ENCODE measurements around the gene XAGE3. TPM values are rescaled to one million over a fixed set of nuclear protein-coding genes. Genes with fewer than 3 reads are reported as not detected.

Gene XAGE3
- total RNA-seq, 1 experiment from 2014 or later, result not detected

- intact Hi-C loops (cut with micrococcal nuclease; ENCODE audit: unreplicated experiment), result no loop called here
- BruUV-seq (replicated peaks), result no TSS peak
- no peak for TF ChIP-seq CTCF (IDR thresholded peaks at IDR 0.05; ENCODE audit: unreplicated experiment)
- H3K4me3 Mint-ChIP-seq (ENCODE audit: low read depth, unreplicated experiment), result no peak overlapping the region
- no peaks in the 10 kb centered on the region for H3K4me1 Mint-ChIP-seq (ENCODE audit: low read depth, unreplicated experiment)
- H3K27ac Mint-ChIP-seq (ENCODE audit: unreplicated experiment), result no peak overlapping the region
- DNase-seq, result no peak
- H3K9me3 Mint-ChIP-seq (ENCODE audit: low read depth, unreplicated experiment), result no peaks in the 10 kb centered on the region
- H3K36me3 Mint-ChIP-seq (ENCODE audit: insufficient read depth, unreplicated experiment), result no peaks in the 10 kb centered on the region
- CTCF ChIA-PET, result no interaction called here
- no peaks in the 10 kb centered on the region for H3K27me3 Mint-ChIP-seq (ENCODE audit: unreplicated experiment)
These were observed 48.1 kb downstream of the XAGE3 start for GRCh38 chrX:52819788-52820187.

Other genes with a start within 250 kb of the XAGE3 start
- gene SSX7, start 213.2 kb downstream of the XAGE3 start, total RNA-seq (2022), result not detected in 2 replicates
- not detected in 2 replicates for gene SSX2, start 160.9 kb downstream of the XAGE3 start, total RNA-seq (2022)
- gene SSX2B, start 116.8 kb downstream of the XAGE3 start, total RNA-seq (2022), result not detected in 2 replicates
- gene SPANXN5, start 70.7 kb downstream of the XAGE3 start, total RNA-seq (2022), result not detected in 2 replicates
- not detected in 2 replicates for gene XAGE5, start 56.8 kb downstream of the XAGE3 start, total RNA-seq (2022)
- gene FAM156B, start 29.2 kb upstream of the XAGE3 start, total RNA-seq (2022), result 8.4 and 9.3 TPM in 2 replicates
- gene FAM156A, start 90.4 kb upstream of the XAGE3 start, total RNA-seq (2022), result 18.0 and 19.7 TPM in 2 replicates
- 0.68 and 0.78 TPM in 2 replicates for gene GPR173, start 180.7 kb upstream of the XAGE3 start, total RNA-seq (2022)
- 18.8 and 19.9 TPM in 2 replicates for gene TSPYL2, start 214.3 kb upstream of the XAGE3 start, total RNA-seq (2022)
- gene KANTR, start 226.1 kb upstream of the XAGE3 start, total RNA-seq (2022), result 14.5 and 18.2 TPM in 2 replicates

Measured in Calu3 (cell line).